Measurements from ENCODE around the gene TMEM53.

DNA sequence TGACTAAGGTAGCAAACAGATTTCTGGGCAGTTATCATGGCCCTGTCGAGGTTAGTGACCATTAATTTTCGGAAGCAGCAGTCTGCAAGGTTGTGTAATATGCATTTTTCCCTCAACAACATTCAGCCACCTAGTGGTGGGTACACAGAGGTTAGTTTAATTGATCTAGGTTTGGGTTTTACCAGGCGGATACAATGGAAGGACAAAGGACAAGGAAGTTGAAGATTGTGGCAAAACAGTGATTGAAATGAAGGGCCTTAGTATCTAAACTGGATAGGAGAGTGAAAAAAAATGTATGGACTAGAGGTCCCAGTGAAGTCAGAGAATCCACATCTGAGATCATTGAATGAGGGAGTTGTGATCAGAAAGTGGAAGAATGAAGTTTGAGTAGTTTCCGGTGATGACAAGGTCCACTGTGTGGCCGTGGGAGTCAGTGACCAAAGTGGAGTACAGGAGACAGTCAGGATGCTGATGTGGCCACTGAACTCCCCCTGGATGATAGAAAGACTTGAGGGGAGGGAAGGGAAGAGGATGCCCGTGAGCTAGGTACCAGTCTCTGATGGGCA, 3.0 kb upstream of the TMEM53 start:
- TF ChIP-seq POLR2A (IDR thresholded peaks at IDR 0.05; ENCODE audit: control extremely low read depth in 1 of 2, low read depth in 2 of 2, low read length in 2 of 2) (no peak), RBBP5 (IDR thresholded peaks at IDR 0.05; ENCODE audit: borderline replicate concordance, low read depth, low read length) (no peak), POLR2AphosphoS5 (IDR thresholded peaks at IDR 0.05; ENCODE audit: low read depth, low read length) (no peak), SUZ12 (IDR thresholded peaks at IDR 0.05; ENCODE audit: low read length) (no peak), ZNF274 (IDR thresholded peaks at IDR 0.05; ENCODE audit: borderline replicate concordance, extremely low read depth, low read length) (no peak), EZH2 (IDR thresholded peaks at IDR 0.05; ENCODE audit: low read depth, low read length, severe bottlenecking) (no peak)
- TF ChIP-seq, protein P1, sequence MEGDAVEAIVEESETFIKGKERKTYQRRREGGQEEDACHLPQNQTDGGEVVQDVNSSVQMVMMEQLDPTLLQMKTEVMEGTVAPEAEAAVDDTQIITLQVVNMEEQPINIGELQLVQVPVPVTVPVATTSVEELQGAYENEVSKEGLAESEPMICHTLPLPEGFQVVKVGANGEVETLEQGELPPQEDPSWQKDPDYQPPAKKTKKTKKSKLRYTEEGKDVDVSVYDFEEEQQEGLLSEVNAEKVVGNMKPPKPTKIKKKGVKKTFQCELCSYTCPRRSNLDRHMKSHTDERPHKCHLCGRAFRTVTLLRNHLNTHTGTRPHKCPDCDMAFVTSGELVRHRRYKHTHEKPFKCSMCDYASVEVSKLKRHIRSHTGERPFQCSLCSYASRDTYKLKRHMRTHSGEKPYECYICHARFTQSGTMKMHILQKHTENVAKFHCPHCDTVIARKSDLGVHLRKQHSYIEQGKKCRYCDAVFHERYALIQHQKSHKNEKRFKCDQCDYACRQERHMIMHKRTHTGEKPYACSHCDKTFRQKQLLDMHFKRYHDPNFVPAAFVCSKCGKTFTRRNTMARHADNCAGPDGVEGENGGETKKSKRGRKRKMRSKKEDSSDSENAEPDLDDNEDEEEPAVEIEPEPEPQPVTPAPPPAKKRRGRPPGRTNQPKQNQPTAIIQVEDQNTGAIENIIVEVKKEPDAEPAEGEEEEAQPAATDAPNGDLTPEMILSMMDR (IDR thresholded peaks at IDR 0.05; ENCODE audit: control extremely low read depth in 1 of 3, insufficient read depth in 1 of 3, low read depth in 1 of 3, low read length in 3 of 3): peak in 2 of 3 experiments; percentile 54 to 68; a peak in 3 of 4 replicates

All from H1 (cell line).